ENCODE measurements around the gene ARHGAP21.

Gene ARHGAP21

DNA sequence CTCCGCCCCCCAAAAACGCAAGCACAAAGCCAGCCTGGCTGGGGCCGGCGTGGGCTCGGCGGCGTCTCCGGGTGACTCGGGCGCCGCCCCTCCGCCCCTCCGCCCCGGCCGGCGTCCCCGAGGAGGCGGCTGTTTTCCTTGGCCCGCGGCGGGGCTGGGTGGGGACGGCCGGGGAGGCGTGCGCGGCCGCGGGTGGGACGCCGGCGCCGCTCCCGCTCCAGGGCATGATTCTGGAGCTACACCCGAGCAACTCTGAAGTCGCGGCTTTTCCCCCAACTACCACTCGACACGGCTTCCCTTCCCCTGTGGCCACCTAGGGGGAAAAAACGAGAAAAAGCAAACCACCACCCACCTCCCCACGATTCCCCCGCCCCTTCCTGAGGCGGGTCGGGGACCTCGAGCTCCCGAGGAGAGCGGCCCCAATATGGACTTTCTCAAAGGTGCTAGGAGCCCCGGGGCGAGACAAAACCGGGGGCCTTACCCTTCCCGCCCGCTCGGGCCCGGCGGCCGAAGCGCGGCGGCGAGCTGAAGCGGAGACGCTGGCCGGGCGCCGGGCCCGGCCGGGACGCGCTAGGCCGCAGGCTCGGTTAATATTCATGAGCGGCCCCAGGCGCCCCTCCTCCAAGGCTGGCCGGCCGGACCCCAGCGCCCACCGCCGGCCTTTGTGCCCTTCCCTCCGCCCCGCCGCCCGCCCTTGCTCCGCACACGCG is 856 bp downstream of the ARHGAP21 start:
- DNase-seq (ENCODE audit: low spot score), result peak; percentile 41

DNA sequence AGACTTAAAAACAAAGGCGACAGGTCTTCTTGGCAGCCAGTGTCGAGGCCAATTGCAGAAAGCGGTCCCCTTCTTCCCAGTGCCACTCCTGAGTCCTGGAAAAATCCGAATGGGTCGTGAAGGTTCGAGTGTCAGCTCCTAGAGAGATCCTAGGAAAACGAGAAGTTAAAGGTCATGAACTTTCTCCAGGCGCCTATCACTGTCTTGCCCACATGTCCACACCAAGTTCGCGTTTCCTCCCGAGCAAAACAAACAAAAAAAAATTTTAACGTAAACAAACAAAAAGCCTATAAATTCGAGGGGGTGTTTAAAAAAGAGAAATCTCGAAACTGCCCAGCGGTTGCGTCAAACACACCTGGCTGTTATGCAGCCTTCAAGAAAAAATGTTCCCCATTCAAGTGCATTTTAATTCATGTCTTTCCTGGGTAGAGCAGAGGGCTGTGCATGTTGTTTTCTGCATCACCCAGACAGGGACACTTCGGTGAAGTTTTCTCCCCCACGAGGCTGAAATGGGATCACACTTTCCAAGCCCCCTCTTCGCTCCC is 1.5 kb downstream of the ARHGAP21 start:
- no peak for DNase-seq (ENCODE audit: low spot score)

DNA sequence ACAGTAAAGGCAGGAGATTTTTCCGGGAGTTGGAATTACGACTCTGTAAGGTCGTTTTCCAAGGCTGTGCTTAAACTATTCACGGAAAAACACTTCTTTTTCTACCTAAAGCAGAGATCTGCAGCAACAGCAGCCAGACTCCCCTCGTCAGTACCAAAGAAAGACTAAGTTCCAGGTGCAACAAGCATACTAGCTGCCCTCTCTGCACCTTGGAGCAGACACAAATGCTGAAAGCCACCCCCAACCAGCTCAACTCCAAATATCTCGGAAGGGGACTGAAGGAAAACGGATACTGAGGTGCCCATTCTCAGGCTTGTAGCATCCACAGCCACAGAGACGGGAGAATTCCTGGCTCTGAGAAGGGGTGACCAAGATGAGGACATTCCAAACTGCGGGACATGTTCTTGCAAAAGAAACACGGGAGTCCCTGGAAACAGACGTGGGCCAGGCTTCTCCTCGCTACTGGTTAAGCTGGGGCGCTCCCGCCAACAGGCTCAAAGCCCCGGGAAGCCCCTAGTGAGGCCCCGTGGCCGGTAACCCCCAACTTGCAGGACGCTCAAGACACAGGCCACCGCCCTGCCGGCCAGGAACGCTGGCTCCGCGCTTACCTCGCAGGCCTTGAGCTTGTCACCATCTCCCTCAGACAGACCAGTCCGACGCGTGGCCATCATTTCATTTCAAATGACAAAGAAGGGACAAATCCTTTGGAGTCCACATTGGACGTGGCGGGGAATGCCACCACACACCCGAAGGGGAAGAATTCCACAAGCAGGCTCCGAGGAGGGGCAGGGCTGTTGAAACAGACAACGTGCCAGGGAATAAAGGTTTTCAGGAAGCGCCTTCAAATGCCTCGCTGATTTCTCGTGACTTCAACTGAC is 2.2 kb downstream of the ARHGAP21 start:
- no peak for DNase-seq (ENCODE audit: low spot score)

DNA sequence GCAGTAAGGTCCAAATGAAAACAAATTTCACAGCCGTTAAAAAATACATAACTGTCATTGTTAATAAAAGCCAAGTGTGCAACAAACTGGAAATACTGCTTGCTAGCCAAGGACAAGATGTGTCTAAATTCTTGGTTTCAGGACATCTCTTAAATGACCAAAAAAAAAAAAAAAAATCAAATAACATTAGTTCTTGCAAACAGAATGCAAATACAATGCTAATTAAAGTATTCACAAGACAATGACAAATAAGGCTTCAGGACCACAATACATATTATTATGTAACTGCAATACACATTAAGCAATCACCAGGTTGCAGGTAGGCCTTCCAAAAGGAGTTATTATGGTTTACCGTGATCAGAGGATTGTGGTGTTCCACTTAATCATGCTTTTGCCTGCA is 3.6 kb downstream of the ARHGAP21 start:
- no peak for DNase-seq (ENCODE audit: low spot score)

DNA sequence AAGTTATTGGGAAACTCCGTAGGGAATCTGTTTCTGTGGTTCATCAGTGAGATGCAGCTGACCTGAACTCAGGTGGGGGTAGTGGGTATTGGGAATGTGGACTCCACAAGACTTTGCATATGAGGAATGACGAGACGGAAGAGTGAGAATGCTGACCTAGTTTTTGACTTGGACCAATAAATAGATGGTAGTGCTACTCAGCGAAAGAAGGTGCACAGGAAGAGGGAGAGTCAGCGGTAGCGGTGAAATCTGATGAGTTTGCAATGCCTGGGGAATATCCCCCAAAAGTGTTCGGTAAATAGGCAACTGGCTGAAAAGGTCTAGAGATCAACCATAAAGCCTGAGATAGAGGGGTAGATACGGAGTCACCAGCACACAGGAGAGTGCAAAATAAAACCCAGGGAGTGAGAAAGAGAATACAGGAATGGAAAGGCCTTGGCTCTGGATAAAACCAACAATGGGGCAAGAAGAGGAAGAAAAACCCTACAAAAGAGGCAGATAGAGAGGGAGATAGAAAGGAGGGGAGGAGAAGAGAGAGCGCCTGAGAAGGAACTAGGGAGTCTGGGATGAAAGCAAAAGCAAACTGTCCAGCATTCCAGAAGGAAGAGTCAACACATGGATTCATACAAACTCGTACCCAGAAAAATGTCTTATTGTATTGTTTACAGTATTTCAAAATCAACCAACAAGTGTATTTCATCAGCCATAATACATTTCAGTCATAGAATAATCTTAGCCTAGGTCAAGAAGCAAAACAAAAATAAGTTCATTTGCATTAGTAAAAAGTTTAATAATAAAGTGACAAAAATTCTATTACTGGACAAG is 5.4 kb downstream of the ARHGAP21 start:
- DNase-seq (ENCODE audit: low spot score), result no peak

DNA sequence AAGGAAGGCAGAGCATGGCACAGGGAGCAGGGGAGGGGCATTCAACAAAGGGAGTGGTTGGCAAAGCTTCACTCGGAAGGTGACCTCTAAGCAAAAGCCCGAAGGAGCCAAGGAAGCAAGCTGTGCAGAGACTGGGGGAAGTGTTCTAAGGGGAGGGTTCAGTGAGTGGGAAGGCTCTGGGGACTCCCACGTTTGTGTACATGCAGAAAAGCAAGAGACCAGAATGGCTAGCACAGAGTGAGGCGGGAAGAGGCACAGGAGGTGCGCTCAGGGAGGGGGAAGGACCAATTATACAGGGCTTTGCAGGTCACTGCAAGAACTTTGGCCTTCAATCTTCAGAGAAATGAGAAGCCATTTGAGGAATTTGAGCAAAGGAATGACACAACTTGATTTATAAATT is 7.4 kb downstream of the ARHGAP21 start:
- no peak for DNase-seq (ENCODE audit: low spot score)

DNA sequence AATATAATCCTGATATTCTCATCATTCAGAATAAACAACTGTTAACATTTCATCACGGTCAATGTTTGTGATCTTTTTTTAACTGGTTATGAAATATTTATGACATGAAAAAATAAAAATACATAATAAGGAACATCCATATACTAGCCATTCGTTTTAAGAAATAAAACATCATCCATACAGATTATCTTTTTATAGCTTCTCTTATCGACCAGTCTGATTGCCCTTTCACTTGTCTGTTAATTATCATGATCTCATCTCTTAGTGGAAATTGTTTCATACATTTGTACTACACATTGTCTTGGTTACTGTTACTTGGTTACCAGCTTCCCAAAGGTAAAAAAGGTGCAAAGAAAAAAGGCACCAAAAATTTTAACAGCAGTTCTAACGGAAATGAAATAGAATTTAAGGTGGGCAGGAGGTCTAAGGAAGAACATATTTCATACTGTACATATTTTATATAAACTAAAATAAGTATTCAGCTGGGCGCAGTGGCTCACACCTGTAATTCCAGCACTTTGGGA is 8.4 kb downstream of the ARHGAP21 start:
- no peak for DNase-seq (ENCODE audit: low spot score)

DNA sequence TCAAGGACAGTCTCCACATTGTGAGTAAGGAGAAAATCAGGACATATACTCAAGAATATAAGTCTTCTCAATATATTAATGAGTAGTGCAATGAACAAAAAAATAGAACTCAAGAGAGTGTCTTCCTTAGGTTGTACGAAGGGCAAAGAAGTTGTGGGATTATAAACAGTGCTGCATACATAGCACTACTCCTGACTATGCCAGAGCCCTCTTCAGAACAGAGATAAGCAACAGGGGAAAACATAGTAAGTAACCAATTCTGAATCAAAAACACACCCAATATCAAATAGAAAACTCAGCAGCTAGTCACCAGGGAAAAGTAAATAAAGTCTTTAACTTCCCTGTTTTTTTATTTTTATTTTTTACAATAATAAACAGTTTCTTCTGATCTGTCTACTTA is 10.6 kb downstream of the ARHGAP21 start:
- DNase-seq (ENCODE audit: low spot score), result no peak

DNA sequence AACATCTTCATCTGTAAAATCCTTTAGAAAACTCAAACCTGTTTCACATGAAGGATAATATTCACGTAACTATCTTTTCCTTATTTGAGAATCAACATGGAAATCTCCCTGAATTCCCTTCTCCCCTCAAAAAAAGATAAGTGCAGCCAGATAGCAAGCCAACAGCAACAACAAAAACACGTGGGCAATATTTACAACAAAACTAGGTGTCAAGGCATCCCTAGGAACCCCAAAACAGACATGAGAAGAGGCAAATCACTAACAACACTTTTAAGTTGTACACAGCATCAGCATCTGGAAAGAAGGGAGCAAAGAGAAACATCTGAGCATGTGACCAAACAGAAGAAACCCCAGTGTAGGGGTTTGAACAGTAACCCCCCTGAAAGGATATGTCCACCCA is 12.2 kb downstream of the ARHGAP21 start:
- DNase-seq (ENCODE audit: low spot score), result no peak

DNA sequence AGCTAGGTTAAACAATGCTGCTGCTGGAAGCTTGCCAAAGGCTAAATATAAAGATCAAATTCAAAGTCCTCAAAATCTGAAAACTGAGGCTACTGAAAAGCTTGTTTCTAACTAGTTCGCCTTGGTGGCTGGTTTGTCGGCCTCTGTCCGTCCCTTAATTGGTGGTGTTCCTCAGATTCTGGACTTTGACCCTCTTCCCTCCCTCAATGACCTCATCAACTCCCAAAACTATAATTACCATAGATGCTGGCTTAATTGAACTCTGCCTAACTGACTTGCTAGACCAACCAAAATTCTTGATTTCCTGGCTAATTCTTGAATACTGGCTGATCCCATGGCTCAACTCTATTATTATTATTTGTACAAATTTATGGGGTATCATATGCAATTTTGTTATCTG is 15.6 kb downstream of the ARHGAP21 start:
- DNase-seq (ENCODE audit: low spot score), result no peak

DNA sequence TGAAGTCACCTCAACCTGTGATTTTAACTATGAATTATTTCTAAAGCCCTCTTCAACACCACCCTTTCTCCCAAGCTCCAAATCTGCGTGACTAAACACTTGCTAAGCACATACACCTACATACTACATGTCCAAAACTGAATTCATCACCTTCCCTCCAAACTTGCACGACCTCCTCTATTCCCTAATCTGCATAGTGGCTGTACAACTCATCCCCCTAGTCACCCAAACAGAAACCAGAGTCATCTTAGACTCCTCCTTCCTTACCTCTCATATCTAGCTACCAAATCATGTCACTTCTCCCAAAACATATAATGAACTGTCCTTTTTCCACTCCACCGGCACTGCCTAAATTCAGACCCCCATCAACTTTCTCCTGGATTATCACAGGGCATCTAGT is 16.2 kb downstream of the ARHGAP21 start:
- DNase-seq (ENCODE audit: low spot score), result no peak

DNA sequence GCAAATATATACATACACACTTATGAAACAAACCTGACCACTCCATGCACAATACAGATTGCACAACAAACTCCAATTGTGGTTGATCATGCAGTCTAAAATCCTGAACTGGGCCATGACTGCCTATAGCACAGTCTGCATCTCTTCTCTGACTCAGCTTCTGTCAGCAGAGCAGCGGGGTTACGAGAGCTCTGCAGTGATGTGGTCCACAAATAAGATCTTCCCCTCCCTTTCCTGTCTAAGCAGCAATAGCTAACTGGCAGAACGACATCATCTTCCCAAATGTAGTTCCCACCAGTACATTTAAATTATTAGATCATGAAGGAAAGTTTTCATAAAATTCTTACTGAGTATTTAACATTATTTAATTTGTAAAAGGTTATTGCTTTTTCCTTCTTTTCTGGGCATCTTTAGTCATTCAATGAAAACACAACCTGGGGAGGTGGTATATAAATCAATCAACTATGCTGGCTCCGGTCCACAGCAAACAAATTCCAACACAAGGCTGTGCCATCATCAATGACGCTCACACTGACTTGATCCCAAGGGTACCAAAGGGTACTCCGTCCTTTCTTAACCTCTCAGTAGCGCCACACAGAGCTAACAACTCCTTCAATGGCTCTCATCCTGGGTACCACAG is 17.1 kb downstream of the ARHGAP21 start:
- no peak for DNase-seq (ENCODE audit: low spot score)

DNA sequence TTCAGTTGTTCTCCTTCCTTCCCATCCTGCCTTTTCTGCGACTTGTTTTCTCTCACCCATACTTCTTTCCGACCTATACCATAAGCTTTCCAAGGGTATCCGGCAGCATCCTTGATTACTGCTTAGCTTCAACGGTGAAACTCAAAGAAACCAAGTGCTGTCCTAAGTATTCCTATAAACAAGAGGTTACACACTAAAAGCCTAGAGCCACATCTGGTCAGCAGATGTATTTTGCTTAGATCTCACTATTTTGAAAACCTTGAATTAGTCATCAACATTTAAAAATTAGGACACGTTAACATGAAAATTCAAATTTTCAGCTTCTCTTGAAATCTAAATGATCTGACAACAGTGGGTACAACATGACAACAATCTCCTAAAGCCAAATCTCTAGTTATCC is 20.0 kb downstream of the ARHGAP21 start:
- DNase-seq (ENCODE audit: low spot score), result no peak

DNA sequence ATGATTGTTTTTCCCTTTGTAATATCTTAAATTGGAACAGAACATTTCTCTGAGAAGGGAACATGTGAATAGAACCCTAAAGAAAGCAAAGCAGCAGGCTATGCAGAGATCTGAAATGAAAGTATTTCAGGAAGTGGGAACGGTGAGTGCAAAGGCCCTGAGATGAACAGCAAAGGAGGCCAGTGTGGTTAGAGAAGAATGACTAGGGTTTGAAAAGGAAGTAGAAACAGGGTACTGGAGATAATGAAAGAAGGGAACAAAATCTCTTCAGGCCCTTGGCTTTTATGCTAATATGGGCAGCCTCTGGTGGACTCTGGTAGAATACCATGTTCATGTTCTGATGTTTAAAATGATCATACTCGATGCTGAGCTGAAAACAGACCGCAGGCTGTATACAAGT is 22.2 kb downstream of the ARHGAP21 start:
- no peak for DNase-seq (ENCODE audit: low spot score)

DNA sequence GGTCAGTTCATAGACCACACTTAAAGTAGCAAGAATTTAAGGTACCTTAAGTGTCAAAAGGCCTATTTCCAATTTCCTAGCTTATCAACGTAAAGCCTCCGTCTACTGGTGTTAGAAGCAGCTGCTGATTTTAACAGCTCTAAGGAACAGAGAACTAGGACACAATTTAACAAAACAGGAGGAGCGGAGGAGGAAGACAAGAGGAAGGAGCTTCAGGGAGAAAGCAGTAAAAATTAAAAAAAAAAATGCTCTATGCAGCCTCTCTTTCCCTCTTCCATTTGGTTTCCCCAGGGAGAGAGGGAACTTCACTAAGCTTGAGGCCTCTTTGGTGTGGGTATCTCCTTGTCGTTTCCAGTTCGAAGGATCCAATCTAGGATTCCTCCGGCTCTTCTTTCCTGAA is 22.7 kb downstream of the ARHGAP21 start:
- DNase-seq (ENCODE audit: low spot score), result no peak

DNA sequence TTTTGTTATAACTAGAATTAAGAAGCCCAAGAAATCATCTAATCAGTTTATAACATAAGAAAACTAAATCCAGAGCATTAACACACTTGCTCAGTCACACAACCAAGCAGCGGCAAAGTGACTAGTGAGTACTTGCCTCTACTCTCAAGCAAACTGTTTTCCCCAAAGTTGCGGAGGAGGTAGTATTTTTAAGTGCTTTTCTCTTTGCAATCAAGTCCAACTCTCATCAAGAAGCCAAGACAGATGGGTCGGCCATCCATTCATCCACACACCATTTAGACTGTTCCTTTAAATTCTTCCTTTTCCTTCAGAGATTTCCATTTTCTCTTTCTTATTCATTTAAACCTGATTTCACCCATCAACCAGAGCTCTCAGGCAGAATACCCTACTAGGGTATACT is 25.4 kb downstream of the ARHGAP21 start:
- DNase-seq (ENCODE audit: low spot score), result no peak

DNA sequence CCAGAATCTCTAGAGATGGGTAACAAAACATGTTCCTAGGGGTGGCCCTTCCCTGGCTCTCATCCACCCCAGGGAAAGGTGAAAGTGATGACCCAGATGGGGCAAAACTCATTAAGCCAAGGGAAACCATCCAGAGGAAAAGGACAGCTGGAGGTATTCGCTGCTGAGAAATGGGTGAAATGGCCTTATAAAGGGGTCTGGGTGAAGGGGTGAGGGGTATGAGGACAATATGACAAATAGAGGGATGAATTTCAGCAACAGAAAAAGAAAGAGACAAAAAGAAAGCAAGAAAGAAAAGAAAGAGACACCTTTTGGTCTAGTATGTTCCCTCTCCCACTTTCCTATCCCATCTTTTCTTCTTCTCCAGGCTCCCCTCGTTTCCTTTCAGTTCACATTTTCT is 26.6 kb downstream of the ARHGAP21 start:
- DNase-seq (ENCODE audit: low spot score), result no peak

DNA sequence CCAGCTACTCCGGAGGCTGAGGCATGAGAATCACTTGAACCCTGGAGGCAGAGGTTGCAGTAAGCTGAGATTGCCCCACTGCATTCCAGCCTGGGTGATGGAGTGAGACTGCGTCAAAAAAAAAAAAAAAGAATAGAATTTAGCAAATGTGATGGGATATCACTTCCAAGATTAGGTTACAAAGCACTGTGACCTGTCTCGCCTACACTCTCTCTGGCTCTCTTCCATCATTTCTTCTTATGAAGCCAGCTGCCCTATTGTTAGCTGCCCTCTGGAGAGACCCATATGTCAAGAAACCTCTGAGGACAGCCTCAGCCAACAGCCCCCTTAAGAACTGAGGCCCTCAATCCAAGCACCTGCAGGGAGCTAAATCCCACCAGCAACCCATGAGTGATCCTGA is 28.2 kb downstream of the ARHGAP21 start:
- no peak for DNase-seq (ENCODE audit: low spot score)

DNA sequence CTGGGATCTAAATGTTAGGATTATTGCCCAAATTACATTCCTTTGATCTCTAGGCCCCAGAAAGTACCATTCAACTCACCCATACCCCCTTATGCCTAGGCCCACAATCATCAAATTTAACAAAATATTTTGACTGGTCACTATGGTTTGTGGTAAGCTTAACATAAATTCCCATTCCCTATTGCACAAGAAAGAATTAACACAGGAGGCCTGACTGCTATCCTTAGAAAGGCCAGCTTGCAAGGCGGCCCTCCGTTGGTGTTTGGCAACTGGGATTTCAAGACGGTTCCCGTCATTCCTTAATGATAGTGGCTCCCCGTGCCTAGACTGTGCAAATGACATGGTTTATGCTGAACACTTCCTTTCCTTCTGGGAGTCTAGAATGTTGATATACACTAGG is 29.6 kb downstream of the ARHGAP21 start:
- DNase-seq (ENCODE audit: low spot score), result no peak

DNA sequence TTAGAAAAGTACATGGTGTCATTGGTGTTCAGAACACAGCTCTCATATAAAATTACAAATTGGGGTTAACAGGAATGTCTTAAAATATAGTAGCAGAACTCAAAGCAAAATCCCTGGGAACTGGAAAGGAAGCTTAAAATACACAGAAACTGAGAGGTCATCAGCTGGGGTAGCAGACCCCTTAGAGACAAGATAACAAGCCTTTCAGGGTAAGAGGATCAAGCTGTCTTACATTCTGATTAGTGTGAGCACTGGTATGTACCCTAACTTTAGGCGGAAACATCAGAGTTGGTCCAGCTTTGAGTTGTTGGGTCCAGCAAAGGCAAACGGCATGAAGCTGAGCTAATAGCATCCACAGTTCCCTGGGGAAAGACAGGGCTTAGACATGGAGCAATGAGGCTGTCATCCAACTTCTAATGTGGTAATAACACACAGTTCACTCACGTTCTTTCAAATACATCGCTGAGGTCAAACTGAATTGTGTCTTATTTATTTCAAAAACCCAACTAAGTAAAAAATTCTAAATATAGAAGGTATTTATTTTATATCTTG is 32.6 kb downstream of the ARHGAP21 start:
- no peak for DNase-seq (ENCODE audit: low spot score)

DNA sequence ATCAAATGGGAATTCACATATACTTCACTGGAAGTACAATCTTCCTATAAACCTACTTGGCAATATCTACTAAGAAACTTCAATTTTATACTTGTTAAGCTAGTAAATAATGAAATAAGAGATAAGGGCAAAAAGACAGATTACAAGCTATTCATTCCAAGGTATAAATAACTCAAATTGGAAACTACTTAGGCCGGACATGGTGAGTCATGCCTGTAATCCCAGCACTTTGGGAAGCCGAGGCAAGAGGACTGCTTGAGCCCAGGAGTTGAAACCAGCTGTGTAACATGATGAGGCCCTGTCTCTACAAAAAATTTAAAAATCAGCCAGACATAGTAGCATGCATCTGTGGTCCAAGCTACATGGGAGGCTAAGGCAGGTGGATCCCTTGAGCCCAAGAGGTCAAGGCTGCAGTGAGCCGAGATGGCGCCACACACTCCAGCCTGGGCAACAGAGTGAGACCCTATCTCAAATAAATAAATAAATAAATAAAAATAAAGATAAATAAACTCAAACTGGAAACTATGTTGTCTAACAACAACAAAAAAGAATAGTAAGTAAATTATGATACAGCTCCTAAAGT is 37.6 kb downstream of the ARHGAP21 start:
- DNase-seq (ENCODE audit: low spot score), result no peak
